Neuronal stem cell (in vitro differentiated cells): ENCODE data around the gene KIAA1210.

ENCODE experiments used
- DNase-seq: peaks from one replicate; pipeline ENCODE4 v3.0.0-alpha.2; 2013; ENCODE audit warnings: low spot score
- H2AFZ ChIP-seq: one replicate; pipeline ENCODE4 v1.6.1; 2013; ENCODE audit warnings: mild to moderate bottlenecking, low read length, inconsistent platforms
- H2AK5ac ChIP-seq: 2 replicates; pipeline ENCODE4 v1.6.1; 2013; ENCODE audit warnings: low read depth, mild to moderate bottlenecking, inconsistent platforms, low read length, moderate library complexity, mixed read lengths
- H2BK120ac ChIP-seq: 2 replicates; pipeline ENCODE4 v1.6.1; 2013; ENCODE audit warnings: low read depth, mild to moderate bottlenecking, inconsistent platforms, low read length, moderate library complexity, mixed read lengths
- H2BK12ac ChIP-seq: one replicate; pipeline ENCODE4 v1.6.1; 2013; ENCODE audit warnings: low read length, inconsistent platforms
- H2BK15ac ChIP-seq: 2 replicates; pipeline ENCODE4 v1.6.1; 2013; ENCODE audit warnings: mild to moderate bottlenecking, low read length, inconsistent platforms, mixed read lengths
- H2BK5ac ChIP-seq: one replicate; pipeline ENCODE4 v1.6.1; 2013; ENCODE audit warnings: inconsistent platforms, mild to moderate bottlenecking, low read length, moderate library complexity
- H3K14ac ChIP-seq: one replicate; pipeline ENCODE4 v1.6.1; 2013; ENCODE audit warnings: low read length, inconsistent platforms
- H3K18ac ChIP-seq: 2 replicates; pipeline ENCODE4 v1.6.1; 2013; ENCODE audit warnings: low read length, inconsistent platforms
- H3K23ac ChIP-seq: 2 replicates; pipeline ENCODE4 v1.6.1; 2013; ENCODE audit warnings: low read depth, mild to moderate bottlenecking, mixed read lengths, low read length, inconsistent platforms; ENCODE audit not compliant: poor library complexity
- H3K27ac ChIP-seq: replicated peaks from 3 replicates; pipeline ENCODE4 v1.5.1; 2013; ENCODE audit warnings: low read length, inconsistent platforms
- H3K27me3 ChIP-seq, 3 experiments: 2 replicates each; pipeline ENCODE4 v1.6.1; 2013; ENCODE audit warnings: low read length in 3 of 3, mild to moderate bottlenecking in 2 of 3, inconsistent platforms in 1 of 3, low read depth in 1 of 3, mixed read lengths in 1 of 3, moderate library complexity in 1 of 3; ENCODE audit not compliant: control insufficient read depth in 3 of 3, insufficient read depth in 3 of 3
- H3K36me3 ChIP-seq, 2 donors: replicated peaks in 1 of 2; 2 replicates each; pipeline ENCODE4 v1.6.1; 2013; ENCODE audit warnings: low read length in 2 of 2; ENCODE audit not compliant: control insufficient read depth in 2 of 2, insufficient read depth in 2 of 2
- H3K4ac ChIP-seq: 2 replicates; pipeline ENCODE4 v1.6.1; 2013; ENCODE audit warnings: inconsistent platforms, mild to moderate bottlenecking, low read length, moderate library complexity
- H3K4me1 ChIP-seq, 2 donors: 1 replicate in 1 of 2; 2 replicates in 1 of 2; pipeline ENCODE4 v1.6.1; 2013; ENCODE audit warnings: low read length in 2 of 2, low read depth in 1 of 2; ENCODE audit not compliant: control insufficient read depth in 2 of 2, insufficient read depth in 1 of 2
- H3K4me2 ChIP-seq: one replicate; pipeline ENCODE4 v1.6.1; 2013; ENCODE audit warnings: mild to moderate bottlenecking, low read length, inconsistent platforms; ENCODE audit not compliant: insufficient read depth, poor library complexity, severe bottlenecking
- H3K4me3 ChIP-seq, 2 donors: 2 replicates each; pipeline ENCODE4 v1.5.1; 2013; ENCODE audit warnings: low read length in 2 of 2, mild to moderate bottlenecking in 2 of 2, inconsistent platforms in 1 of 2, moderate library complexity in 1 of 2
- H3K79me1 ChIP-seq: one replicate; pipeline ENCODE4 v1.6.1; 2013; ENCODE audit warnings: low read depth, mild to moderate bottlenecking, inconsistent platforms, low read length, moderate library complexity
- H3K9ac ChIP-seq: one replicate; pipeline ENCODE4 v1.6.1; 2013; ENCODE audit warnings: mild to moderate bottlenecking, low read depth, low read length, inconsistent platforms; ENCODE audit not compliant: poor library complexity
- H3K9me3 ChIP-seq, 2 donors: replicated peaks in 1 of 2; 2 replicates each; pipeline versions ENCODE3 to v1.6.1; 2013; ENCODE audit warnings: low read length in 2 of 2, mild to moderate bottlenecking in 2 of 2, inconsistent platforms in 1 of 2, low read depth in 1 of 2, mixed read lengths in 1 of 2, moderate library complexity in 1 of 2; ENCODE audit not compliant: control insufficient read depth in 2 of 2, insufficient read depth in 1 of 2
- H4K8ac ChIP-seq: one replicate; pipeline ENCODE4 v1.6.1; 2013; ENCODE audit warnings: low read depth, mild to moderate bottlenecking, inconsistent platforms, low read length, moderate library complexity
- H4K91ac ChIP-seq: one replicate; pipeline ENCODE4 v1.6.1; 2013; ENCODE audit warnings: low read length, low read depth, mild to moderate bottlenecking, inconsistent platforms; ENCODE audit not compliant: poor library complexity
- WGBS, 2 donors: extraction: QIAGEN DNeasy Blood & Tissue Kit; methylation state at CpG; one replicate each; pipeline ENCODE4 v1.1.7; 2013; ENCODE audit warnings: missing lambda C conversion rate in 2 of 2, mixed read lengths in 1 of 2; ENCODE audit not compliant: insufficient read length in 2 of 2, insufficient replicate concordance in 1 of 2; ENCODE audit errors: extremely low coverage in 2 of 2; 5-methylcytosine and 5-hydroxymethylcytosine counted together

Gene KIAA1210

GRCh38 chrX:119075270-119076025, 52.2 kb downstream of the KIAA1210 start:
- H3K4ac ChIP-seq, result no peak overlapping the region
- no CpG with 5 or more reads among the region's 3 CpGs for WGBS, 2 donors
- H2BK15ac ChIP-seq, result no peak overlapping the region
- no peak overlapping the region for H4K91ac ChIP-seq
- peaks cover 0 to 29% (median 0%) of the 10 kb centered on the region in 3 experiments for H3K27me3 ChIP-seq
- H2BK120ac ChIP-seq, result no peak overlapping the region
- H3K23ac ChIP-seq, result no peak overlapping the region
- H2AK5ac ChIP-seq, result no peak overlapping the region
- H3K79me1 ChIP-seq, result no peaks in the 10 kb centered on the region
- H3K4me3 ChIP-seq, result no peak overlapping the region
- no peak overlapping the region for H3K27ac ChIP-seq
- DNase-seq, result no peak
- no peaks in the 10 kb centered on the region for H3K9me3 ChIP-seq
- no peak overlapping the region for H3K4me2 ChIP-seq
- H3K14ac ChIP-seq, result no peak overlapping the region
- H3K36me3 ChIP-seq, result no peaks in the 10 kb centered on the region
- no peak overlapping the region for H2AFZ ChIP-seq
- no peak overlapping the region for H4K8ac ChIP-seq
- no peak overlapping the region for H3K18ac ChIP-seq
- H3K4me1 ChIP-seq, result no peaks in the 10 kb centered on the region
- no peak overlapping the region for H2BK5ac ChIP-seq
- H3K9ac ChIP-seq, result no peak overlapping the region
- no peak overlapping the region for H2BK12ac ChIP-seq

- no peak overlapping the region for H2BK5ac ChIP-seq
- no peak overlapping the region for H2BK120ac ChIP-seq
- no peak overlapping the region for H3K14ac ChIP-seq
- H3K18ac ChIP-seq, result no peak overlapping the region
- H3K36me3 ChIP-seq, result no peaks in the 10 kb centered on the region
- no peak overlapping the region for H3K4ac ChIP-seq
- H2BK15ac ChIP-seq, result no peak overlapping the region
- H2AK5ac ChIP-seq, result no peak overlapping the region
- no peak for DNase-seq
- no peak overlapping the region for H3K23ac ChIP-seq
- no peaks in the 10 kb centered on the region for H3K79me1 ChIP-seq
- peaks cover 0 to 19% (median 0%) of the 10 kb centered on the region in 3 experiments for H3K27me3 ChIP-seq
- no peak overlapping the region for H3K4me3 ChIP-seq
- H3K27ac ChIP-seq, result no peak overlapping the region
- no peaks in the 10 kb centered on the region for H3K4me1 ChIP-seq
- no CpG with 5 or more reads among the region's 19 CpGs for WGBS, 2 donors
- no peak overlapping the region for H2BK12ac ChIP-seq
- no peak overlapping the region for H2AFZ ChIP-seq
- H4K8ac ChIP-seq, result no peak overlapping the region
- H3K9me3 ChIP-seq, result no peaks in the 10 kb centered on the region
- H4K91ac ChIP-seq, result no peak overlapping the region
- no peak overlapping the region for H3K9ac ChIP-seq
- no peak overlapping the region for H3K4me2 ChIP-seq
These were observed 53.7 kb downstream of the KIAA1210 start for GRCh38 chrX:119073911-119074310.

- Histone ChIP-seq H3K23ac (no peak overlapping the region), H3K4me1 (no peaks in the 10 kb centered on the region), H3K4me3 (no peak overlapping the region), H3K9me3 (no peaks in the 10 kb centered on the region), H2AFZ (no peak overlapping the region), H3K18ac (no peak overlapping the region), H3K4me2 (no peak overlapping the region), H2BK5ac (no peak overlapping the region), H2BK120ac (no peak overlapping the region), H3K27ac (no peak overlapping the region), H4K8ac (no peak overlapping the region), H3K79me1 (no peaks in the 10 kb centered on the region), H3K27me3 (peaks cover 0 to 16% (median 0%) of the 10 kb centered on the region in 3 experiments), H4K91ac (no peak overlapping the region), H2BK12ac (peak overlapping the region; percentile 10), H3K36me3 (no peaks in the 10 kb centered on the region), H3K4ac (no peak overlapping the region), H2BK15ac (no peak overlapping the region), H2AK5ac (no peak overlapping the region), H3K14ac (no peak overlapping the region), H3K9ac (no peak overlapping the region)
- no CpG with 5 or more reads among the region's 43 CpGs for WGBS, 2 donors
- no peak for DNase-seq
These were observed 54.3 kb downstream of the KIAA1210 start for GRCh38 chrX:119073200-119073905.

- Histone ChIP-seq H3K27ac (no peak within 1 kb of the TSS), H2BK5ac (no peak within 1 kb of the TSS), H2AFZ (no peak within 1 kb of the TSS), H4K8ac (no peak within 1 kb of the TSS), H4K91ac (no peak within 1 kb of the TSS), H3K4me3 (no peak within 1 kb of the TSS), H3K9me3 (no peaks in the 10 kb centered on the region), H3K9ac (no peak within 1 kb of the TSS), H2BK12ac (peak within 1 kb of the TSS; percentile 10), H3K4ac (no peak within 1 kb of the TSS), H3K79me1 (no peaks in the 10 kb centered on the region), H2AK5ac (no peak within 1 kb of the TSS), H3K36me3 (no peaks in the 10 kb centered on the region), H3K14ac (no peak within 1 kb of the TSS), H3K23ac (no peak within 1 kb of the TSS), H3K4me1 (no peaks in the 10 kb centered on the region), H3K27me3 (peaks cover 0 to 16% (median 0%) of the 10 kb centered on the region in 3 experiments), H2BK15ac (no peak within 1 kb of the TSS), H3K18ac (no peak within 1 kb of the TSS), H2BK120ac (no peak within 1 kb of the TSS), H3K4me2 (no peak within 1 kb of the TSS)
- no peak for DNase-seq
- WGBS, 2 donors, result no CpG with 5 or more reads among the region's 6 CpGs
These were observed 54.9 kb downstream of the KIAA1210 start, which contains the start of gene CT47C1 for GRCh38 chrX:119072744-119073143. CT47C1 (plus strand) TSS chrX:119072993; CDS start chrX:119073226, 233 bp downstream.
